NCI-H1417 (cell line): ENCODE data around the gene FNBP1.

Source experiments
- DNase-seq, 3 experiments: peaks; one replicate each; lab custom pipeline; 2025; lab: John Stamatoyannopoulos, UW

Gene FNBP1

GRCh38 chr9:129854588-129855110 lies 188.3 kb downstream of the FNBP1 start:
- DNase-seq = no peak

DNA sequence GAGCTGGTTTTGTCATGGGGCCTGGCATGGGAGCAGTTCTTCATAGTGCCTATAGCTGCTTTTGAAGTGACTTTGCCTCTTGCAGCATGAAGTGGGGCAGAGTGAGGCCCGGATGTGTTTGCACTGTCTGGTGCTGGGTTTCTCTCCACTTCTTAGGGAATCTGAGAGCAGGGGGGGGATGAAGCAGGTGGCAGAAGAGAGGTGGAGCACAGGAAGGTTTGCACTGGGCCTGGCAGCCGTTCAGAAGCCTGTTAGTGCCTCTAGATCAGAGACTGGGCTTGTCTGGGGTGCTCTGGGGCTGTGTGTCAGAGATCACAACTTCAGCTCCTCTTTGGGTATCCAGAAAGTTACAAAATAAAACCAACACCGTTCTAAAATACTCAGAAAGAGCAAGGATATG lies 189.4 kb downstream of the FNBP1 start:
- peak in 1 of 3 experiments; percentile 11 for DNase-seq

GRCh38 chr9:129852579-129852978 lies 190.4 kb downstream of the FNBP1 start:
- peak in 2 of 3 experiments; percentile 84 to 96 for DNase-seq

DNA sequence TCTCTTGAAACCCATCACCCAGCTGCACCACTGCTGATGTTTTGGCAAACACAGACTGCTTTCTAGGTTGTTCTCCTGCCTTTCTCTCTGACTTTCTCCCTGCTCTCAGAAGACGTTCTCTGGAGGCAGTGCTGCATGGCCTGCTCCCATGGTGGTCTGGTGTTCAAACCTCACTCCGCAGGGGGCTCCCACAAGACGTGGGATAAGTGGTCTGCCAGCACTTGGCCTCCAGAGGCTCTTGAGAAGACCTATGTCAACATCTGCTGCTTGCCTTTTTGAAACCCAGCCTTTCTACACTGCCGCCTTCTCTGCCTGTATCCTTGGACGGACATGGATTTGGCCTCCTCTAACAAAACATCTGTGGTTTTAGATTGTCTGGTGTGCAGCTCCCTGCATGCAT lies 191.2 kb downstream of the FNBP1 start:
- DNase-seq = peak in 2 of 3 experiments; percentile 7 to 51

- DNase-seq = no peak
Measured at GRCh38 chr9:129850821-129851550, 192.0 kb downstream of the FNBP1 start.

DNA sequence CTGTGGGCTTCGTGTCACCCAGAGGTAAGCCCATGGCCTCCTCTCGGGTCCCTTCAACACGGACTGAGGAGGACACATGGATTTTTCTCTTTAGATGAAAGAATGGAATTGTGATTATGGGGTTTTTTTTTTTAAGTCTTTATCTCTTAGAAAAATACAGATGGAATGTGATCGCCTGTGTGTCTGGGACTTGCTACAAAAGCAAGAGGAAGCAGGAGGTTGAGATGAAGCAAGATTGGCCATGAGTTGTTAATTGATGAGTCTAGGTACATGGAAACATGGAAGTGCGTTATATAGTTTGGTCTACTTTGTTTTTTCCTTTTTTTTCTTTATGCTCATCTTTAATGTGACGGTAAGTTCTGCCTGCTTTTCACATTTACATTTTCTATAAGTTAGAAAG lies 193.1 kb downstream of the FNBP1 start:
- no peak for DNase-seq

- DNase-seq = no peak
Measured at GRCh38 chr9:129848712-129849441, 194.1 kb downstream of the FNBP1 start.

DNA sequence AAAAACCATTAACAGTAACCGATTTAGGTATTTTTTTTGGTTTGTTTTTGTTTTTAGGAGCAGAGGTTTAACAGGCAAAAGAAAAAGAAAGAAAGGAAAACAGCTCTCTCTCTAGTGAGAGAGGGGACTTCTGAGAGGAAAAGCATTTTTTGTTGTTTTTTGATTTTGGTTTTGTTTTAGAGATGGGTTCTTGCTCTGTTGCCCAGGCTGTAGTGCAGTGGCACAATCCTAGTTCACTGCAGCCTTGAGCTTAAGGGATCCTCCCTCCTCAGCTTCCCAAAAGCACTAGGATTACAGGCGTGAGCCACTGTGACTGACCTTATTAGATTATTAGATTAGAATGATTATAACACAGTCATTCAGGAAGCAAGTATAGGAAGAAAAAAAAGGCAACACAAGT lies 197.6 kb downstream of the FNBP1 start:
- DNase-seq = no peak

DNA sequence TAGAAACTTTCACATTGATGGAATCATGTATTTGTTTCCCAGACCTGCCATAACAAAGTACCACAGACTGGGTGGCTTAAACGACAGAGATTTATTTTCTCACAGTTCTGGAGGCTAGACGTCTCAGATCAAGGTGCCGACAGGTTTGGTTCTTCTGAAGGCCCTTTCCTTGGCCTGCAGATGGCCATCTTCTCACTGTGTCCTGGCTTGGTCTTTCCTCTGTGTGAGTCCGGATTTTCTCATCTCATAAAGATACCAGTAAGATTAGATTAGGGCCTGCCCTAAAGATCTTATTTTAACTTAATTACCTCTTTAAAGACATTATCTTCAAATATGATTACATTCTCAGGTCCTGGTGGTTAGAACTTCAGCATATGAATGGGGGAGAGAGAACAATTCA lies 201.9 kb downstream of the FNBP1 start:
- no peak for DNase-seq

DNA sequence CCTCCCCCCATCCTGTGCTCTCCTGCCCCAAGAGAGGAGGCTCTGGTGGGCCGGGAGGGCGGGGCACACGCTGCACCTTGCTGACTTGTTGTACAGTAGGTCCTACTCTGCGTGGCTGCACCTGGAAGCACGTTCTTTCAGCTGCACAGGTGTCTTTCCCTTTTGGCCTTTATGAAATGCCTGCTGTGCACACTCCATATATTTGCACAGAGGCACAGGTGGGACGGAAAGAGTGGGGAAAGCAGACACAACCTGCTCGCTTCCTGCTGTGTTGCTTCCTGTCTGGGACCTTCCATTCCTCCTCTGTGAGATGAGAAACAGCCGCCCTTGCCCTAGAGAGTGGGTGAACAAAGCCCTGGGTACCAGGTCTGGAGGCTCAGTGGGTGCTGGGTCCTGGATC lies 203.0 kb downstream of the FNBP1 start:
- peak; percentile 9 to 98 (median 91) for DNase-seq

DNA sequence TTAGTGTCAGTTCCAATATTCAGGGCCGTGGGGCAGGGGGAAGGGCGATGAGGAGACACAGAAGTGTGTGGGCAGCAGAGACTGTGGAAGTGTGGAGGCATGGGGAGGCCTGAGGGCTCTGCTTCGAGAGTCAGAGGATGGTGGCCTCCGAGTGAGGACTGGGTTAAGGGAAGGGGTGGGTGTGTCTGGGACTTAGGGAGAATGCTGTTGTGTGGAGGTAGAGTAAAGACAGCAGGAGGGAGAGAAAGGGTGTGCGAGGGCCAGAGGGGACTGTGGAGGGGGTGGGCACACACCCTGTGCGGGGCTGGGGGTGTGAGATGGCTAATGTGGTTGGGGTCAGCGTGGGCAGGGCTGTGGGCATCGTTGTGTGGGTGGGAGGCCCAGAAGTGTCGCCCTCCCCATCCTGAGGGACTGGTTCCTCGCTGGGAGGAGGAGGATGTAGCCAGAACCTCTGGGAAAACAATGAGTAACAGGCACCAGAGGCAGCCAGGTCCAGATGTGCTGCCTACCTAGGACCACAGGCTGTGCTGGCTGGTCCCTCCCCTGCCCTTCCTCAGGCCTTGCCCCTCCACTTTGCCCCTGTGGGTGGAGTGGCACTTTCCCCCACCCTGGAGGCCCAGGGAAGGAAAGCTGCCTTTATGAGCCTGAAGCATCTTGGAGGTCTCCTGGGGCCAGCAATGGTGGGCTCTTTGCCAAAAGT lies 203.5 kb downstream of the FNBP1 start:
- DNase-seq = no peak

GRCh38 chr9:129838707-129839259 lies 204.2 kb downstream of the FNBP1 start:
- no peak for DNase-seq
